Measurements from ENCODE around the gene RGS12. TPM values are rescaled to one million over a fixed set of nuclear protein-coding genes. Genes with fewer than 3 reads are reported as not detected.

Gene RGS12
- total and polyA plus RNA-seq, 2 experiments from 2014 or later = 9.3 to 13.2 TPM

- Histone ChIP-seq H3K4me3 (no peak within 1 kb of the TSS), H3K4me1 (ENCODE audit: insufficient read depth) (no peaks in the 10 kb centered on the region), H3K9me2 (ENCODE audit: insufficient read depth) (no peaks in the 10 kb centered on the region), H3K36me3 (ENCODE audit: low read depth) (no peaks in the 10 kb centered on the region), H2AFZ (no peak within 1 kb of the TSS), H3K4me2 (ENCODE audit: unreplicated experiment) (no peak within 1 kb of the TSS), H3K79me2 (ENCODE audit: insufficient read depth) (no peaks in the 10 kb centered on the region), H3K9me3 (ENCODE audit: low read depth) (no peaks in the 10 kb centered on the region), H3F3A (ENCODE audit: insufficient read depth) (no peaks in the 10 kb centered on the region), H4K20me1 (ENCODE audit: insufficient read depth) (no peaks in the 10 kb centered on the region), H3K9ac (no peak within 1 kb of the TSS), H3K27ac (no peak within 1 kb of the TSS), H3K27me3 (replicated peaks; ENCODE audit: insufficient read depth) (no peaks in the 10 kb centered on the region)
- TF ChIP-seq EZH2phosphoT487 (IDR thresholded peaks at IDR 0.05; ENCODE audit: insufficient read depth, low read depth) (no peak), EZH2 (IDR thresholded peaks at IDR 0.05; ENCODE audit: insufficient read depth, poor library complexity, severe bottlenecking) (no peak)
- in situ Hi-C loops (cut with MboI) = no loop called here
- peak; percentile 68 for DNase-seq
- WGBS, 2 experiments (ENCODE audit: low coverage in 1 of 2, low lambda C conversion rate in 2 of 2, missing lambda C conversion rate in 2 of 2) = 88 to 89% methylated on average over 67 to 72 of the region's 72 CpGs
Observed at GRCh38 chr4:3248811-3249661, 43.8 kb upstream of the RGS12 start, which contains the start of gene MSANTD1. Gene MSANTD1, plus strand, starts transcription at chr4:3249159. Its CDS starts 64 bp downstream, at chr4:3249223.

GRCh38 chr4:3249711-3250437, 42.9 kb upstream of the RGS12 start:
- in situ Hi-C loops (cut with MboI) = no loop called here
- H3K4me3 ChIP-seq = no peak overlapping the region
- no peaks in the 10 kb centered on the region for H4K20me1 ChIP-seq (ENCODE audit: insufficient read depth)
- no peak overlapping the region for H3K9ac ChIP-seq
- H3K4me2 ChIP-seq (ENCODE audit: unreplicated experiment) = no peak overlapping the region
- no peaks in the 10 kb centered on the region for H3K27me3 ChIP-seq (replicated peaks; ENCODE audit: insufficient read depth)
- DNase-seq = no peak
- WGBS, 2 experiments (ENCODE audit: low coverage in 1 of 2, low lambda C conversion rate in 2 of 2, missing lambda C conversion rate in 2 of 2) = 88 to 94% methylated on average over 18 to 20 of the region's 20 CpGs
- no peaks in the 10 kb centered on the region for H3K36me3 ChIP-seq (ENCODE audit: low read depth)
- no peaks in the 10 kb centered on the region for H3K4me1 ChIP-seq (ENCODE audit: insufficient read depth)
- H3K9me2 ChIP-seq (ENCODE audit: insufficient read depth) = no peaks in the 10 kb centered on the region
- no peak overlapping the region for H3K27ac ChIP-seq
- no peaks in the 10 kb centered on the region for H3K9me3 ChIP-seq (ENCODE audit: low read depth)
- TF ChIP-seq EZH2 (IDR thresholded peaks at IDR 0.05; ENCODE audit: insufficient read depth, poor library complexity, severe bottlenecking) (no peak), EZH2phosphoT487 (IDR thresholded peaks at IDR 0.05; ENCODE audit: insufficient read depth, low read depth) (no peak)
- H2AFZ ChIP-seq = no peak overlapping the region
- no peaks in the 10 kb centered on the region for H3F3A ChIP-seq (ENCODE audit: insufficient read depth)
- H3K79me2 ChIP-seq (ENCODE audit: insufficient read depth) = no peaks in the 10 kb centered on the region

DNA sequence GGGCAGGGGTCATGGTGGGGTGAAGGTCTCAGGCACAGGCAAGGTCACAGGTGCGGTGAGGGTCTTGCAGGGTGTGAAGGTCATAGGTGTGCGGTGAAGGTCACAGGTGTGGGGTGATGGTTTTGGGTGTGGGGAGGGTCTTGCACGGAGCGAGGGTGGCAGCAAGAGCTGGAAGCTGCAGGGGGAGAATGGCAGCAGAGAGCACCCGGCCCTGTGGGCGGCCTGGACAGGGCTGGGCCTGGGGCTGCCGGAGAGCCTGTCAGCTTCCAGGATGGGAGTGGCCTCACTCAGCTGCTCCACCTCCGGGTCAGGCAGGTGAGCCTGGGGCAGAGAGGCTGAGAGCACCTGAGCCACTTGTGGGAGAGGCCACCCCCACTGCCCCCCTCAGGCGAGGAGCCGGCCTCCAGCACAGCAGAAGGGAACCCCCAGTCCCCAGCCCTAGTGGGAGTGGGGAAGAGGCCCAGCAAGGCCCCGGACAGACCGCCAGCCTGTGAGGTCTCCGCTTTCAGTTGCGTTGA, 42.3 kb upstream of the RGS12 start:
- DNase-seq = no peak
- Histone ChIP-seq H3K4me1 (ENCODE audit: insufficient read depth) (no peaks in the 10 kb centered on the region), H3K27me3 (replicated peaks; ENCODE audit: insufficient read depth) (no peaks in the 10 kb centered on the region), H3K4me3 (no peak overlapping the region), H3F3A (ENCODE audit: insufficient read depth) (no peaks in the 10 kb centered on the region), H3K9ac (no peak overlapping the region), H3K9me3 (ENCODE audit: low read depth) (no peaks in the 10 kb centered on the region), H3K4me2 (ENCODE audit: unreplicated experiment) (no peak overlapping the region), H3K36me3 (ENCODE audit: low read depth) (no peaks in the 10 kb centered on the region), H4K20me1 (ENCODE audit: insufficient read depth) (no peaks in the 10 kb centered on the region), H3K9me2 (ENCODE audit: insufficient read depth) (no peaks in the 10 kb centered on the region), H3K79me2 (ENCODE audit: insufficient read depth) (no peaks in the 10 kb centered on the region), H2AFZ (no peak overlapping the region), H3K27ac (no peak overlapping the region)
- WGBS, 2 experiments (ENCODE audit: low coverage in 1 of 2, low lambda C conversion rate in 2 of 2, missing lambda C conversion rate in 2 of 2) = 87 to 88% methylated on average over 12 to 14 of the region's 14 CpGs
- TF ChIP-seq EZH2 (IDR thresholded peaks at IDR 0.05; ENCODE audit: insufficient read depth, poor library complexity, severe bottlenecking) (no peak), EZH2phosphoT487 (IDR thresholded peaks at IDR 0.05; ENCODE audit: insufficient read depth, low read depth) (no peak)
- in situ Hi-C loops (cut with MboI) = no loop called here

- in situ Hi-C loops (cut with MboI) = no loop called here
- Histone ChIP-seq H3K27me3 (replicated peaks; ENCODE audit: insufficient read depth) (no peaks in the 10 kb centered on the region), H3K36me3 (ENCODE audit: low read depth) (no peaks in the 10 kb centered on the region), H3K4me2 (ENCODE audit: unreplicated experiment) (no peak overlapping the region), H3K27ac (no peak overlapping the region), H3K4me3 (no peak overlapping the region), H2AFZ (no peak overlapping the region), H3K9me3 (ENCODE audit: low read depth) (no peaks in the 10 kb centered on the region), H3K79me2 (ENCODE audit: insufficient read depth) (no peaks in the 10 kb centered on the region), H3K9me2 (ENCODE audit: insufficient read depth) (no peaks in the 10 kb centered on the region), H4K20me1 (ENCODE audit: insufficient read depth) (no peaks in the 10 kb centered on the region), H3F3A (ENCODE audit: insufficient read depth) (no peaks in the 10 kb centered on the region), H3K4me1 (ENCODE audit: insufficient read depth) (no peaks in the 10 kb centered on the region), H3K9ac (no peak overlapping the region)
- TF ChIP-seq EZH2phosphoT487 (IDR thresholded peaks at IDR 0.05; ENCODE audit: insufficient read depth, low read depth) (no peak), EZH2 (IDR thresholded peaks at IDR 0.05; ENCODE audit: insufficient read depth, poor library complexity, severe bottlenecking) (no peak)
- 92% methylated on average over 19 of the region's 19 CpGs for WGBS, 2 experiments (ENCODE audit: low coverage in 1 of 2, low lambda C conversion rate in 2 of 2, missing lambda C conversion rate in 2 of 2)
- DNase-seq = peak; percentile 52
Observed at GRCh38 chr4:3250956-3251690, 41.7 kb upstream of the RGS12 start.

Measured in GM23248 (cell line).